Astrocyte (in vitro differentiated cells and primary cell): ENCODE results near the gene TMEM14C.

ENCODE experiments used
- EZH2 ChIP-seq: IDR thresholded peaks from 2 replicates; pipeline ENCODE4 v1.6.1; 2012; ENCODE audit warnings: mild to moderate bottlenecking, low read length, inconsistent platforms; ENCODE audit not compliant: insufficient read depth
- TF ChIP-seq, protein P1 (sequence below): IDR thresholded peaks from 2 replicates; pipeline ENCODE4 v1.5.1; 2011; ENCODE audit warnings: low read depth, mild to moderate bottlenecking, inconsistent platforms, low read length, moderate library complexity; ENCODE audit not compliant: insufficient read depth

DNA sequence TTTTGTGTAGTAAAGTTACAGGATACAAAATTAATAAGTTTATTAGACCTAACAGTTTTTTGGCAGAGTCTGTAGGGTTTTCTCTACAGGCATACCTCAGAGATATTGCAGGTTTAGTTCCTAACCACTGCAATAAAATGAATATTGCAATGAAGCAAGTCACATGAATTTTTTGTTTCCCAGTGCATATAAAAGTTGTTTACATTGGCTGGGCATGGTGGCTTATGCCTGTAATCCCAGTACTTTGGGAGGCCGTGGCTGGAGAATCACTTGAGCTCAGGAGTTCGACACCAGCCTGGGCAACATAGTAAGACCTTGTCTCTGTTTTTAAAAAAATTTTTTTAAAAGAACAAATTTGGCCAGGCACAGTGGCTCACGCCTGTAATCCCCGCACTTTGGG is 44.4 kb upstream of the TMEM14C start:
- TF ChIP-seq, protein P1, sequence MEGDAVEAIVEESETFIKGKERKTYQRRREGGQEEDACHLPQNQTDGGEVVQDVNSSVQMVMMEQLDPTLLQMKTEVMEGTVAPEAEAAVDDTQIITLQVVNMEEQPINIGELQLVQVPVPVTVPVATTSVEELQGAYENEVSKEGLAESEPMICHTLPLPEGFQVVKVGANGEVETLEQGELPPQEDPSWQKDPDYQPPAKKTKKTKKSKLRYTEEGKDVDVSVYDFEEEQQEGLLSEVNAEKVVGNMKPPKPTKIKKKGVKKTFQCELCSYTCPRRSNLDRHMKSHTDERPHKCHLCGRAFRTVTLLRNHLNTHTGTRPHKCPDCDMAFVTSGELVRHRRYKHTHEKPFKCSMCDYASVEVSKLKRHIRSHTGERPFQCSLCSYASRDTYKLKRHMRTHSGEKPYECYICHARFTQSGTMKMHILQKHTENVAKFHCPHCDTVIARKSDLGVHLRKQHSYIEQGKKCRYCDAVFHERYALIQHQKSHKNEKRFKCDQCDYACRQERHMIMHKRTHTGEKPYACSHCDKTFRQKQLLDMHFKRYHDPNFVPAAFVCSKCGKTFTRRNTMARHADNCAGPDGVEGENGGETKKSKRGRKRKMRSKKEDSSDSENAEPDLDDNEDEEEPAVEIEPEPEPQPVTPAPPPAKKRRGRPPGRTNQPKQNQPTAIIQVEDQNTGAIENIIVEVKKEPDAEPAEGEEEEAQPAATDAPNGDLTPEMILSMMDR, result no peak
- no peak for TF ChIP-seq EZH2
